ENCODE measurements around the gene FAM83D. TPM values are rescaled to one million over a fixed set of nuclear protein-coding genes. Genes with fewer than 3 reads are reported as not detected.

Gene FAM83D
- total and polyA plus RNA-seq, 7 donors: 0.11 to 0.32 (median 0.12) TPM; not detected in 3

GRCh38 chr20:38907918-38908677, 18.1 kb upstream of the FAM83D start:
- no peak for DNase-seq
- Histone ChIP-seq H3K27me3 (ENCODE audit: insufficient read depth in 3 of 3, low read length in 2 of 3) (peaks cover 0 to under 1% (median 0%) of the 10 kb centered on the region in 3 donors), H3K36me3 (ENCODE audit: insufficient read depth in 1 of 2, low read depth in 1 of 2) (no peaks in the 10 kb centered on the region), H3K4me3 (no peak overlapping the region), H3K27ac (no peak overlapping the region), H3K4me1 (no peaks in the 10 kb centered on the region), H3K9me3 (peaks cover 8% of the 10 kb centered on the region)
- no peak for ATAC-seq
- WGBS, 3 donors: 87 to 89% (median 89%) methylated on average over 13 of the region's 13 CpGs
- intact Hi-C loops (cut with DNase I): no loop called here
- TF ChIP-seq CTCF (IDR thresholded peaks at IDR 0.05): no peak

GRCh38 chr20:38915355-38915754, 10.9 kb upstream of the FAM83D start:
- DNase-seq: no peak

DNA sequence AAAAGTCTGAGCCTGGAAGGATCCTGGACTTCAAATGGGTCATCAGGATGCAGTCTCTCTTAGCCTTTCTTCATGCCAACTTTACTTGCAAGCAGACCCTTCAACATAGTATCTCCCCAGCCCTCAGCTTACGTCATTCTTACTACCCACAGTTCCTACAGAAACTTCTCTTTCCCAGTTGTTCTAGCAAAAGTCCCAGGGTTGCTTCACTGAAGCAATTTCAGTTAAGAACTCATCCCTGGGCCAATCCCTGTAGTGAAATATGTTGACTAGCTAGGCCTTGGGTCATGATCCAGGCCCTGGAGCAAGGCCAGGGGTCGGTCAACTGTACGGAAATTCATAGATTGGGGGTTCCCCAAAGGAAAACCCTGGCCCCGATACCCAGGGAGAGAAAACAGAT, 8.6 kb upstream of the FAM83D start:
- WGBS, 3 donors: 63 to 70% (median 67%) methylated on average over 4 of the region's 4 CpGs
- no peak for TF ChIP-seq CTCF (IDR thresholded peaks at IDR 0.05)
- Histone ChIP-seq H3K27ac (no peak overlapping the region), H3K4me1 (no peaks in the 10 kb centered on the region), H3K9me3 (no peaks in the 10 kb centered on the region), H3K4me3 (no peak overlapping the region), H3K27me3 (ENCODE audit: insufficient read depth in 3 of 3, low read length in 2 of 3) (peaks cover 0 to 6% (median 0%) of the 10 kb centered on the region in 3 donors), H3K36me3 (ENCODE audit: insufficient read depth in 1 of 2, low read depth in 1 of 2) (no peaks in the 10 kb centered on the region)
- DNase-seq: no peak
- intact Hi-C loops (cut with DNase I): no loop called here
- no peak for ATAC-seq

More at GRCh38 chr20:38915355-38915754, 10.9 kb upstream of the FAM83D start:
- H3K27me3 ChIP-seq (ENCODE audit: insufficient read depth in 3 of 3, low read length in 2 of 3): no peaks in the 10 kb centered on the region
- ATAC-seq: no peak
- WGBS, 3 donors: 93 to 96% (median 94%) methylated on average over 7 of the region's 7 CpGs
- H3K4me3 ChIP-seq: no peak overlapping the region
- intact Hi-C loops (cut with DNase I): no loop called here
- H3K36me3 ChIP-seq (ENCODE audit: insufficient read depth in 1 of 2, low read depth in 1 of 2): no peaks in the 10 kb centered on the region
- no peak for TF ChIP-seq CTCF (IDR thresholded peaks at IDR 0.05)
- H3K9me3 ChIP-seq: no peaks in the 10 kb centered on the region
- no peak overlapping the region for H3K27ac ChIP-seq
- H3K4me1 ChIP-seq: no peaks in the 10 kb centered on the region

GRCh38 chr20:38918172-38918571, 8.0 kb upstream of the FAM83D start:
- no peak for ATAC-seq
- WGBS, 3 donors: 93% methylated on average over 19 of the region's 19 CpGs

More at GRCh38 chr20:38918172-38918571, 8.0 kb upstream of the FAM83D start:
- Histone ChIP-seq H3K9me3 (no peaks in the 10 kb centered on the region), H3K4me1 (no peaks in the 10 kb centered on the region), H3K27me3 (ENCODE audit: insufficient read depth in 3 of 3, low read length in 2 of 3) (peaks cover 0 to 6% (median 0%) of the 10 kb centered on the region in 3 donors), H3K27ac (no peak overlapping the region), H3K36me3 (ENCODE audit: insufficient read depth in 1 of 2, low read depth in 1 of 2) (no peaks in the 10 kb centered on the region), H3K4me3 (no peak overlapping the region)
- DNase-seq: no peak
- intact Hi-C loops (cut with DNase I): no loop called here
- no peak for TF ChIP-seq CTCF (IDR thresholded peaks at IDR 0.05)

All from psoas muscle (tissue), 8 donors.